HL-60 (cell line): ENCODE data around the gene GPC5.

Experiments used
- DNase-seq, 2 experiments: peaks; one replicate each; pipeline ENCODE4 v3.0.0-alpha.2; 2010 to 2020; ENCODE audit warnings: low read depth in 1 of 2, low spot score in 1 of 2
- H3K27ac ChIP-seq: fragments of 250-450 bp; sonication (Bioruptor Pico); replicated peaks from 2 replicates; pipeline ENCODE4 v1.5.1; 2020; ENCODE audit warnings: mild to moderate bottlenecking, moderate library complexity
- H3K27me3 ChIP-seq: fragments of 250-450 bp; sonication (Bioruptor Pico); 2 replicates; pipeline ENCODE4 v1.5.1; 2021; ENCODE audit warnings: mild to moderate bottlenecking, moderate library complexity; ENCODE audit not compliant: insufficient read depth, poor library complexity, severe bottlenecking
- H3K4me3 ChIP-seq: replicated peaks from 2 replicates; pipeline ENCODE4 v1.5.1; 2011; ENCODE audit warnings: mild to moderate bottlenecking, control low read depth, low read length; ENCODE audit not compliant: insufficient read depth
- CTCF ChIP-seq: IDR thresholded peaks from one replicate; pipeline ENCODE4 v1.5.1; 2011; ENCODE audit warnings: low read length, control low read depth, inconsistent platforms; ENCODE audit not compliant: insufficient read depth
- GABPA ChIP-seq: IDR thresholded peaks from 2 replicates; pipeline ENCODE4 v1.6.1; 2012; ENCODE audit warnings: low read depth
- POLR2AphosphoS5 ChIP-seq: IDR thresholded peaks from 2 replicates; pipeline ENCODE4 v1.6.1; 2012; ENCODE audit warnings: low read depth
- REST ChIP-seq: IDR thresholded peaks from 2 replicates; pipeline ENCODE4 v1.6.1; 2012; ENCODE audit warnings: low read depth; ENCODE audit not compliant: insufficient replicate concordance
- SPI1 ChIP-seq: IDR thresholded peaks from 2 replicates; pipeline ENCODE4 v1.6.1; 2012; ENCODE audit warnings: low read depth, mild to moderate bottlenecking, borderline replicate concordance

GPC5 gene

GRCh38 chr13:92097337-92097903 lies 699.0 kb downstream of the GPC5 start:
- Histone ChIP-seq H3K4me3 (no peak overlapping the region), H3K27me3 (no peaks in the 10 kb centered on the region), H3K27ac (no peak overlapping the region)
- TF ChIP-seq REST (no peak), POLR2AphosphoS5 (no peak)
- peak in 1 of 2 experiments; percentile 59 for DNase-seq

- DNase-seq, result no peak
- H3K27me3 ChIP-seq, result no peaks in the 10 kb centered on the region
- TF ChIP-seq SPI1 (no peak), GABPA (no peak), REST (no peak), CTCF (no peak), POLR2AphosphoS5 (no peak)
- no peak overlapping the region for H3K4me3 ChIP-seq
- no peak overlapping the region for H3K27ac ChIP-seq
Measured at GRCh38 chr13:92101801-92102200, 703.4 kb downstream of the GPC5 start.

- no peak for TF ChIP-seq POLR2AphosphoS5
- no peak for TF ChIP-seq CTCF
- no peak for TF ChIP-seq REST
- TF ChIP-seq GABPA, result no peak
- no peak for TF ChIP-seq SPI1
- Histone ChIP-seq H3K4me3 (no peak overlapping the region), H3K27me3 (no peaks in the 10 kb centered on the region), H3K27ac (no peak overlapping the region)
- no peak for DNase-seq
Measured at GRCh38 chr13:92103689-92104153, 705.3 kb downstream of the GPC5 start.
